H1 (cell line): ENCODE data around the gene FCAMR. TPM values are rescaled to one million over a fixed set of nuclear protein-coding genes. Genes with fewer than 3 reads are reported as not detected.

Source experiments
- CTCF ChIA-PET: fragments of 300-600 bp; sonication (Branson Sonifier 250); formaldehyde crosslinking; loops from one replicate; lab custom pipeline; 2021; ENCODE audit not compliant: partially characterized antibody; lab: Charles Lee
- POLR2A ChIA-PET: fragments of 300-600 bp; sonication (Branson Sonifier 250); formaldehyde crosslinking; loops from one replicate; lab custom pipeline; 2021; ENCODE audit warnings: inconsistent platforms; ENCODE audit not compliant: partially characterized antibody; lab: Charles Lee
- DNase-seq, 2 experiments: peaks; one replicate each; pipeline versions ENCODE4 v3.0.0 to v3.0.0-alpha.2; 2010 to 2022; ENCODE audit warnings: low spot score in 2 of 2, low read depth in 1 of 2, mixed read lengths in 1 of 2
- FAIRE-seq: peaks from 2 replicates; lab custom pipeline; 2011; peaks lifted over from hg19 to GRCh38; lab: Jason Lieb, UNC
- H2AFZ ChIP-seq: 2 replicates; pipeline ENCODE4 v1.8.1; 2012; ENCODE audit warnings: low read length, inconsistent platforms
- H2AK5ac ChIP-seq: 2 replicates; pipeline ENCODE4 v1.6.1; 2013; ENCODE audit warnings: low read depth, low read length
- H2BK120ac ChIP-seq: replicated peaks from 2 replicates; pipeline ENCODE3; 2013; ENCODE audit warnings: low read depth, low read length, inconsistent platforms
- H2BK12ac ChIP-seq: 2 replicates; pipeline ENCODE4 v1.6.1; 2013; ENCODE audit warnings: low read depth, low read length
- H2BK15ac ChIP-seq: 2 replicates; pipeline ENCODE4 v1.6.1; 2013; ENCODE audit warnings: low read length
- H2BK20ac ChIP-seq: 2 replicates; pipeline ENCODE4 v1.6.1; 2013; ENCODE audit warnings: low read length
- H2BK5ac ChIP-seq: 2 replicates; pipeline ENCODE4 v1.6.1; 2013; ENCODE audit warnings: low read depth, low read length
- H3K14ac ChIP-seq: 2 replicates; pipeline ENCODE4 v1.6.1; 2013; ENCODE audit warnings: inconsistent platforms; ENCODE audit not compliant: insufficient read length
- H3K18ac ChIP-seq: 2 replicates; pipeline ENCODE4 v1.6.1; 2013; ENCODE audit warnings: low read length; ENCODE audit errors: extremely low read depth
- H3K23ac ChIP-seq: 2 replicates; pipeline ENCODE4 v1.6.1; 2013; ENCODE audit warnings: inconsistent platforms; ENCODE audit not compliant: insufficient read length
- H3K23me2 ChIP-seq: 2 replicates; pipeline ENCODE4 v1.6.1; 2013; ENCODE audit warnings: low read depth, low read length
- H3K27ac ChIP-seq: 2 replicates; pipeline ENCODE4 v1.6.1; 2011; ENCODE audit warnings: low read depth, low read length, inconsistent platforms
- H3K27me3 ChIP-seq, 4 experiments: replicated peaks in 1 of 4; 1 replicate in 1 of 4; 2 replicates in 3 of 4; pipeline versions ENCODE4 v1.6.1 to v1.8.1; 2011 to 2013; ENCODE audit warnings: low read length in 3 of 4, mild to moderate bottlenecking in 3 of 4, inconsistent platforms in 2 of 4, mixed read lengths in 2 of 4, moderate library complexity in 1 of 4; ENCODE audit not compliant: control insufficient read depth in 3 of 4, insufficient read depth in 3 of 4; ENCODE audit errors: extremely low read depth in 1 of 4
- H3K36me3 ChIP-seq, 4 experiments: 2 replicates each; pipeline versions ENCODE4 v1.6.1 to v1.8.1; 2011 to 2013; ENCODE audit warnings: mild to moderate bottlenecking in 4 of 4, low read length in 3 of 4, moderate library complexity in 2 of 4, control low read depth in 1 of 4, inconsistent platforms in 1 of 4; ENCODE audit not compliant: insufficient read depth in 4 of 4, control insufficient read depth in 2 of 4
- H3K4ac ChIP-seq: replicated peaks from 2 replicates; pipeline ENCODE3; 2013; ENCODE audit warnings: low read length, low read depth, mixed read lengths, inconsistent platforms; ENCODE audit not compliant: insufficient read length
- H3K4me1 ChIP-seq, 4 experiments: replicated peaks in 1 of 4; 1 replicate in 1 of 4; 2 replicates in 3 of 4; pipeline versions ENCODE4 v1.6.1 to v1.8.1; 2011 to 2013; ENCODE audit warnings: low read length in 3 of 4, inconsistent platforms in 2 of 4, mixed read lengths in 1 of 4; ENCODE audit not compliant: insufficient read depth in 4 of 4, control insufficient read depth in 3 of 4
- H3K4me2 ChIP-seq, 2 experiments: 2 replicates each; pipeline versions ENCODE4 v1.6.1 to v1.8.1; 2011 to 2013; ENCODE audit warnings: low read depth in 2 of 2, low read length in 2 of 2, control low read depth in 1 of 2, inconsistent platforms in 1 of 2, mild to moderate bottlenecking in 1 of 2; ENCODE audit not compliant: insufficient read depth in 1 of 2
- H3K4me3 ChIP-seq, 4 experiments: fragments of 200-600, 300-600 bp in 1 of 4; sonication (generic), shearing (Covaris generic), sonication (Bioruptor Twin) in 1 of 4; 2 replicates each; pipeline versions ENCODE4 v1.5.1 to v1.8.1; 2011 to 2016; ENCODE audit warnings: low read length in 4 of 4, low read depth in 3 of 4, control low read depth in 2 of 4, inconsistent platforms in 2 of 4, mild to moderate bottlenecking in 2 of 4, mixed read lengths in 1 of 4, moderate library complexity in 1 of 4; ENCODE audit not compliant: insufficient read depth in 2 of 4; ENCODE audit errors: extremely low read depth in 1 of 4
- H3K56ac ChIP-seq: replicated peaks from 2 replicates; pipeline ENCODE3; 2013; ENCODE audit warnings: low read depth, mild to moderate bottlenecking, mixed read lengths, low read length, inconsistent platforms; ENCODE audit not compliant: insufficient read length
- H3K79me1 ChIP-seq: 2 replicates; pipeline ENCODE4 v1.6.1; 2013; ENCODE audit warnings: low read depth, low read length, control low read depth
- H3K79me2 ChIP-seq, 2 experiments: 2 replicates each; pipeline versions ENCODE4 v1.6.1 to v1.8.1; 2012 to 2013; ENCODE audit warnings: low read length in 2 of 2, mild to moderate bottlenecking in 2 of 2, inconsistent platforms in 1 of 2; ENCODE audit not compliant: insufficient read depth in 2 of 2, control insufficient read depth in 1 of 2
- H3K9ac ChIP-seq, 4 experiments: replicated peaks in 1 of 4; 1 replicate in 1 of 4; 2 replicates in 3 of 4; pipeline versions ENCODE4 v1.6.1 to v1.8.1; 2011 to 2013; ENCODE audit warnings: low read depth in 3 of 4, low read length in 3 of 4, control low read depth in 2 of 4, mild to moderate bottlenecking in 2 of 4, moderate library complexity in 2 of 4, inconsistent platforms in 1 of 4; ENCODE audit errors: extremely low read depth in 1 of 4
- H3K9me3 ChIP-seq, 2 experiments: 2 replicates each; pipeline versions ENCODE4 v1.6.1 to v1.8.1; 2012 to 2013; ENCODE audit warnings: mild to moderate bottlenecking in 2 of 2, moderate library complexity in 2 of 2, control low read depth in 1 of 2, inconsistent platforms in 1 of 2, low read depth in 1 of 2, low read length in 1 of 2, mixed read lengths in 1 of 2; ENCODE audit not compliant: insufficient read depth in 2 of 2
- H4K20me1 ChIP-seq, 2 experiments: replicated peaks in 1 of 2; 2 replicates each; pipeline versions ENCODE3 to v1.8.1; 2011 to 2013; ENCODE audit warnings: inconsistent platforms in 2 of 2, low read length in 2 of 2, mild to moderate bottlenecking in 1 of 2; ENCODE audit not compliant: insufficient read depth in 2 of 2, control insufficient read depth in 1 of 2
- H4K5ac ChIP-seq: 2 replicates; pipeline ENCODE4 v1.6.1; 2013; ENCODE audit warnings: low read length, low read depth, mixed read lengths, inconsistent platforms; ENCODE audit not compliant: insufficient read length
- H4K8ac ChIP-seq: 2 replicates; pipeline ENCODE4 v1.8.0; 2013; ENCODE audit warnings: mild to moderate bottlenecking, moderate library complexity, low read length, inconsistent platforms; ENCODE audit not compliant: insufficient read depth; ENCODE audit errors: extremely low read depth
- H4K91ac ChIP-seq: replicated peaks from 2 replicates; pipeline ENCODE3; 2013; ENCODE audit warnings: low read length, mixed read lengths, inconsistent platforms; ENCODE audit not compliant: insufficient read length
- BACH1 ChIP-seq: IDR thresholded peaks from 2 replicates; pipeline ENCODE4 v1.6.1; 2012; ENCODE audit warnings: low read length, improper control_type of control experiment
- BRCA1 ChIP-seq: IDR thresholded peaks from 2 replicates; pipeline ENCODE4 v1.6.1; 2012; ENCODE audit warnings: low read depth, low read length, improper control_type of control experiment
- CBX5 ChIP-seq: fragments of 300-800, 300-1000 bp; sonication (generic); IDR thresholded peaks from 2 replicates; pipeline ENCODE4 v1.7.1; 2016; ENCODE audit warnings: antibody characterized with exemption, low read length, low read depth
- CEBPB ChIP-seq: IDR thresholded peaks from 2 replicates; pipeline ENCODE4 v1.6.1; 2012; ENCODE audit warnings: low read depth, low read length
- GABPA ChIP-seq: IDR thresholded peaks from 2 replicates; pipeline ENCODE4 v1.6.1; 2011; ENCODE audit warnings: mild to moderate bottlenecking, low read length, moderate library complexity, borderline replicate concordance; ENCODE audit not compliant: insufficient read depth
- KDM4A ChIP-seq: IDR thresholded peaks from one replicate; pipeline ENCODE4 v1.7.1; 2012; ENCODE audit warnings: low read depth, mild to moderate bottlenecking, moderate library complexity, low read length, inconsistent platforms; ENCODE audit not compliant: severe bottlenecking
- SP1 ChIP-seq: IDR thresholded peaks from 2 replicates; pipeline ENCODE4 v1.6.1; 2011; ENCODE audit warnings: low read depth, low read length
- SUZ12 ChIP-seq: fragments of 200-600 bp; sonication (generic); IDR thresholded peaks from 2 replicates; pipeline ENCODE4 v1.6.1; 2012; ENCODE audit warnings: mild to moderate bottlenecking, inconsistent platforms, low read length, moderate library complexity, mixed read lengths
- TBP ChIP-seq: IDR thresholded peaks from 2 replicates; pipeline ENCODE4 v1.6.1; 2011; ENCODE audit warnings: low read depth, low read length, improper control_type of control experiment
- WGBS, 2 experiments: shearing (Covaris generic) in 1 of 2; methylation state at CpG; one replicate each; pipeline versions ENCODE4 v1.1.6 to v1.1.7; 2013 to 2015; ENCODE audit warnings: low lambda C conversion rate in 2 of 2, mixed read lengths in 2 of 2, inconsistent platforms in 1 of 2, low coverage in 1 of 2, missing lambda C conversion rate in 1 of 2; ENCODE audit not compliant: insufficient replicate concordance in 2 of 2, insufficient coverage in 1 of 2, insufficient read length in 1 of 2; ENCODE audit errors: extremely low coverage in 1 of 2, missing lambda C conversion rate in 1 of 2; 5-methylcytosine and 5-hydroxymethylcytosine counted together
- polyA plus RNA-seq, 7 experiments: library from polyadenylated mRNA; depleted of rRNA in 3 of 7; stranded (reverse) in 5 of 7; unstranded in 2 of 7; fragments of >200 nt in 5 of 7; fragments of 200-250 nt in 2 of 7; gene quantifications; 1 replicate in 5 of 7; 2 replicates in 1 of 7; 4 replicates in 1 of 7; pipeline versions ENCODE4 v1.2.1 to v1.2.3, GENCODE V29; 2011 to 2013; ENCODE audit warnings: missing spikeins in 2 of 7, mixed read lengths in 2 of 7
- total RNA-seq: library from RNA; stranded (reverse); fragmentation: NEBNext Ultra II Directional; extraction: Animal tissue kit (Norgen Biotek cat#: 25700); gene quantifications from 2 replicates; pipeline ENCODE4 v1.2.1, GENCODE V29; 2021
- TF ChIP-seq, protein P1 (sequence below): IDR thresholded peaks from 2 replicates; pipeline ENCODE4 v1.6.1; 2012; ENCODE audit warnings: inconsistent platforms
- TF ChIP-seq, protein P2 (sequence below): IDR thresholded peaks from 2 replicates; pipeline ENCODE4 v1.6.1; 2012; ENCODE audit warnings: low read length, inconsistent platforms

FCAMR gene
- total and polyA plus RNA-seq, 2 of the 8 experiments (the other 6 are each of a cell fraction or from before 2014, with no cell fraction given), result not detected

DNA sequence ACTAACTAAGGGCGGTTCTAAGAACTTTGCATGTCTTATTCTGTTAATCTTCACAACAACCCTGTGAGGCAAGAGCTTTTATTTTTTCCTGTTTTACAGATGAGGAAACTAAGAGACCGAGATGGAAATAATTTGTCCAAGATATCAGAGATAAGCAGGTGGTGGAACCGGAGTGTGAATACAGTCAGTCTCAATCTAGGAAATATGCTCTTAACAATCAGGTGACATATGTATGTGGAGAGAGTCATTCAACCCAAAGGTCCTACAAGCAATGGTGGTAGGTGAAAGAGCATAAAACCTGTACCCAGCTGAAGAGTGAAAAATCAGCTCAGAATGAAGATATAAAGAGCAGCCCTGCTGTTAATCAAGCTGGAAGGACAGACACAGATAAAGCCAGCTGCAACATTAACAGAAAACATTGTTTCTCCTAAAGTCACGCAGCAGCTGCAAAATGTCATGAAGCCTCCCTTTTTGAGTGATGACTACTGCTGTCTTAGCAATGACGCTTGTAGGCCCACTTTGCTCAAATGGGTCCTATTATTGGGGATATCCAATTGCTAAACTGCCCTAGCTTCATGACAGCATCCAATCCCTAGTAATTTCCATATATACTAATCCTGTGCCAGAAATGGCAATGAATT, 30.5 kb upstream of the FCAMR start:
- H2BK20ac ChIP-seq, result no peak overlapping the region
- POLR2A ChIA-PET, result no interaction called here
- H3K56ac ChIP-seq, result no peak overlapping the region
- no peak overlapping the region for H2AK5ac ChIP-seq
- FAIRE-seq, result no peak
- H3K9ac ChIP-seq, result no peak overlapping the region
- no peak overlapping the region for H3K4me3 ChIP-seq
- no peak overlapping the region for H3K23ac ChIP-seq
- H3K79me2 ChIP-seq, result no peaks in the 10 kb centered on the region
- 0 out of 7 replicates have a peak, but pooled peaks cover 0 to 2% (median 0%) of the 10 kb centered on the region in 4 experiments for H3K4me1 ChIP-seq
- no peak overlapping the region for H3K4ac ChIP-seq
- H3K23me2 ChIP-seq, result peaks cover 1% of the 10 kb centered on the region; the same call in 1 of the 2 replicates
- no peaks in the 10 kb centered on the region for H3K36me3 ChIP-seq
- H2BK5ac ChIP-seq, result no peak overlapping the region
- H4K91ac ChIP-seq, result no peak overlapping the region
- CTCF ChIA-PET, result interaction anchor here (1.0 to 1.1 kb wide), 3 partner anchors 19 to 136 kb away, joined by 3 to 5 read pairs (median 3); partner anchors contain the start of gene IL20
- H3K27me3 ChIP-seq, result no peaks in the 10 kb centered on the region; a peak in 1 of 7 replicates
- H2BK12ac ChIP-seq, result no peak overlapping the region
- no peak overlapping the region for H4K5ac ChIP-seq
- no peak overlapping the region for H3K4me2 ChIP-seq
- no peak overlapping the region for H2BK120ac ChIP-seq
- H2BK15ac ChIP-seq, result no peak overlapping the region
- H4K20me1 ChIP-seq, result peaks cover 0 to 3% of the 10 kb centered on the region in 2 experiments
- no peaks in the 10 kb centered on the region for H3K79me1 ChIP-seq
- H3K18ac ChIP-seq, result no peak overlapping the region
- H3K14ac ChIP-seq, result no peak overlapping the region
- WGBS, 2 experiments, result 88% methylated on average over 5 of the region's 5 CpGs; no CpG with 5 or more reads in 1 of the 2 experiments
- no peak overlapping the region for H2AFZ ChIP-seq
- no peak overlapping the region for H3K27ac ChIP-seq
- no peak for DNase-seq
- no peak overlapping the region for H4K8ac ChIP-seq
- no peaks in the 10 kb centered on the region for H3K9me3 ChIP-seq
- TF ChIP-seq, protein P1, sequence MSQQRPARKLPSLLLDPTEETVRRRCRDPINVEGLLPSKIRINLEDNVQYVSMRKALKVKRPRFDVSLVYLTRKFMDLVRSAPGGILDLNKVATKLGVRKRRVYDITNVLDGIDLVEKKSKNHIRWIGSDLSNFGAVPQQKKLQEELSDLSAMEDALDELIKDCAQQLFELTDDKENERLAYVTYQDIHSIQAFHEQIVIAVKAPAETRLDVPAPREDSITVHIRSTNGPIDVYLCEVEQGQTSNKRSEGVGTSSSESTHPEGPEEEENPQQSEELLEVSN, result no peak
- TF ChIP-seq SP1, result no peak
- no peak for TF ChIP-seq KDM4A
- TF ChIP-seq GABPA, result no peak
- TF ChIP-seq BACH1, result no peak
- TF ChIP-seq, protein P2, sequence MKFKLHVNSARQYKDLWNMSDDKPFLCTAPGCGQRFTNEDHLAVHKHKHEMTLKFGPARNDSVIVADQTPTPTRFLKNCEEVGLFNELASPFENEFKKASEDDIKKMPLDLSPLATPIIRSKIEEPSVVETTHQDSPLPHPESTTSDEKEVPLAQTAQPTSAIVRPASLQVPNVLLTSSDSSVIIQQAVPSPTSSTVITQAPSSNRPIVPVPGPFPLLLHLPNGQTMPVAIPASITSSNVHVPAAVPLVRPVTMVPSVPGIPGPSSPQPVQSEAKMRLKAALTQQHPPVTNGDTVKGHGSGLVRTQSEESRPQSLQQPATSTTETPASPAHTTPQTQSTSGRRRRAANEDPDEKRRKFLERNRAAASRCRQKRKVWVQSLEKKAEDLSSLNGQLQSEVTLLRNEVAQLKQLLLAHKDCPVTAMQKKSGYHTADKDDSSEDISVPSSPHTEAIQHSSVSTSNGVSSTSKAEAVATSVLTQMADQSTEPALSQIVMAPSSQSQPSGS, result no peak
- TF ChIP-seq CEBPB, result no peak
- no peak for TF ChIP-seq BRCA1
- no peak for TF ChIP-seq SUZ12
- no peak for TF ChIP-seq TBP
- TF ChIP-seq CBX5, result no peak
